CD1c-positive myeloid dendritic cell (primary cell): ENCODE measurements around the gene ITPKB.
"Not testable (repeated sequence)": the region's sequence is repeated elsewhere in the genome, so short reads cannot be mapped to it uniquely, and the experiment has no call there.

Experiments used
- DNase-seq: peaks from one replicate; pipeline ENCODE4 v3.0.0-alpha.2; 2016; ENCODE audit errors: extremely low spot score

Gene ITPKB

GRCh38 chr1:226625326-226625725 lies 113.8 kb downstream of the ITPKB start:
- no peak for DNase-seq

GRCh38 chr1:226624526-226624925 lies 114.6 kb downstream of the ITPKB start:
- DNase-seq = no peak

DNA sequence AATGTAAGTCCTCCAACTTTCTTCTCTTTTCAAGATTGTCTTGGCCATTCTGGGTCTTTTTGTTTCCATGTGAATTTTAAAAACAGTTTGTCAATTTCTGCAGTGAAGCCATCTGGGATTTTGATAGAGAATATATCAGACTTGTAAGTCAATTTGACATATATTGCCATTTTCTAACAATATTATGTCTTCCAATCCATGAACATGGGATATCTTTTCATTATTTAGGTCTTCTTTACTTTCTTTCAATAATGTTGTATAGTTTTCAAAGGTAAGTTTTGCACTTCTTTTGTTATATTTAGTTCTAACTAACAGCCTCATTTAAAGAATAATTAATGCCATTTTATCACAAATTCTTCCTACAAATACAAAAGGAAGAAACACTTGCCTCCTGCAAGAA lies 117.1 kb downstream of the ITPKB start:
- no peak for DNase-seq

- no peak for DNase-seq
These were observed 120.1 kb downstream of the ITPKB start for GRCh38 chr1:226619031-226619430.

DNA sequence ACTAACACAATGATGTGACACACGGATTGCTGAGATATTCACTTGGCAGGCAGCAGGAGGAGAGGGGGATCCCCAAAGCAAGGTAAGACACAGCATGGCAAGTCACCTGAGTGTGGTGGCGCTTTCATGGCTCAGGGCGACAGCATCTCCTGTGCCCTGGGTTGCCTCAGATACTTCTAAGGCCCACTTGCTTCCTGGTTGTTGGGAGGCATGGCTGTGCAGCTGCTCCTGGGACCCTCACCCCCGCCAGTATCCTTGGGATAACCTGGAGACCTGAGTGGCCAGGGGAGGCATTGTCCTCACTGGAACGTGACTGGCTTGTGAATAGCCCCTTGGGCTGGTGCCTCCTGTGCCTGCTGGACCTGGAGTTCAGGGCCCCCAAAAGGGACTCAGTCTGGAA lies 120.7 kb downstream of the ITPKB start:
- DNase-seq = no peak

DNA sequence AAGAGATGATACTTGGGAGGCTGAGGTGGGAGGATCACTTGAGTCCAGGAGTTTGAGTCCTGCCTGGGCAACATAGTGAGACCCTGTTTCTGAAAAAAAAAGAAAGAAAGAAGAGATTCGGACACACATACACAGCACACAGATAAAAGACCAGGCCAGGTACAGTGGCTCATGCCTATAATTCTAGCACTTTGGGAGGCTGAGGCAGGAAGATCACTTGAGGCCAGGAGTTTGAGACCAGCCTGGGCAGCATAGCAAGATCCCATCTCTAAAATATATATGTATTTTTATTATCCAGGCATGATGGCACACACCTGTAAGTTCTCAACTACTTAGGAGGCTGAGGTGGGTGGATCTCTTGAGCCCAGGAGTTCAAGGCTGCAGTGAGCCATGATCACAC lies 121.4 kb downstream of the ITPKB start:
- DNase-seq = not testable (repeated sequence)

- no peak for DNase-seq
These were observed 122.0 kb downstream of the ITPKB start for GRCh38 chr1:226617109-226617508.

DNA sequence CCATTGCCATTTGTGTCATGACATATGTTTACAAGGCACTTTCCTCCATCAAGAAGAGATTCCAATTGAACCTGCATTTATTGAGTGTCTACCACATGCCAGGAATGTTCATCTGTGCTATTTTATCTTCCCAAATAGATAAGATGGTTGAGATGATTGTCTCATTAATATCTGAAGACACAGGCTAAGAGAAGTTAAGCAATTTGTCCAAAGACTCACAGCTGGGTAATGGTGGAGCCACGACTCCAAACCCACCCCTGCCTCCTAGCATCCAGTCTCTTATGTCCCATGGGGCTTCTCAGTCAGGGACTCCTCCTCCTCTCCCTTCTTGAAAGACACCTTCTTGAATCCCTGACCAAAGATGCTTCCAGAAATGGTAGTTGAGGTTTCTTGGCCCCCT lies 122.4 kb downstream of the ITPKB start:
- DNase-seq = no peak

DNA sequence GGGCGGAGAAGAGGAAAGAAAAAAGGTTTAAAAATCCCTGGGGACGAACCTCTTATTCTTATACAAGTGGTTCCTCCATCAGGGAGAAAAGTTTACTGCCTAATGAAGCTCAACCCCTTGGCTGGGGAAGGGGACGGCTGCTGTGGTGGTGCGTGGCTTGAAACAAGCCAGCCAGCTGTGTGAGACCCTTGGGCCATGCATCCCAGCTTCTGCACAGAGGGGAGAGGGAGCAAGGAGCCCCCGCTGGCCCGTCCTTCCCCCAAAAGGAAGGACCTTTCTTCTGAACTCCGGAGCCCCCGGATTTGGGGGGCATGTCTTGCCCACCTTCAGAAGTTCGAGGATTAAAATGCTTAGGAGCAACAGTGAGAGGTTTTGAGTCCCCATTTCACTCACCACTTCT lies 123.2 kb downstream of the ITPKB start:
- DNase-seq = no peak

DNA sequence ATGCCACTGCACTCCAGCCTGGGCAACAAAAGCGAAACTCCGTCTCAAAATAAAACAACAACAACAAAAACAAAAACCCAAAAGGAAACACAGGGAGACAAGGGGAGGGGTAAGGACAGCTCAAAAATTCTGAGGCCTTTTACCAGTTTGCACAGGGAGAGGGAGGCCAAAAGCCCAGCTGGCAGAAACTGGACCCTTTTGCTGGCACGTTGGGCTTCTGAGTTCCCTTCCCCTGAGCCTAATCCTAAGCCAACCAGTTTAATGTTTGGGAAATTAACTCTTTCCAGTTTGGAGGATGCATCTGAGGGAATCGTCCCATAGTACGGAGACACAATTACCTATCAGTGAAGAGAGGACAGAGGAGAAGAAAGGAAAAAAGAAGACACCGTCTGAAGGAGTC lies 127.1 kb downstream of the ITPKB start:
- not testable (repeated sequence) for DNase-seq

DNA sequence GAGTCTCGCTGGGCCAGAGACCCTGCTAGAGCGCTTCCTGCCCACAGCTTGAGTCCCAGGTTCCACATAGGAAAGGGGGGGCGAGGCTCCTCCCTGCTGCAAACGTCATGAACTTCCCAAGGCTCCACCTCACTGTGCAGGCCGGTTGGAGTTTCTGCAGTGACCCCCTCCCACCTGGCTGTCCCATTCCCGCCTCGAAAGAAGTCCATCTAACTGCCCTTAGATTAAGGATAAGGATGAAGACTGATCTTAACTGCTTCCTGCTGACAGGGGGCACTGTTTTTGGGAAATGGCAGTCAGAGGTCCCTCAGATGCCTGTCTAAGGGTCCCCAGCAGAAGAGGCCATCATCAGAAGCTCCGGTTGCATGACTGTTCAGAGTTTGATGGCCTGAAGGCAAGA lies 127.8 kb downstream of the ITPKB start:
- DNase-seq = no peak

DNA sequence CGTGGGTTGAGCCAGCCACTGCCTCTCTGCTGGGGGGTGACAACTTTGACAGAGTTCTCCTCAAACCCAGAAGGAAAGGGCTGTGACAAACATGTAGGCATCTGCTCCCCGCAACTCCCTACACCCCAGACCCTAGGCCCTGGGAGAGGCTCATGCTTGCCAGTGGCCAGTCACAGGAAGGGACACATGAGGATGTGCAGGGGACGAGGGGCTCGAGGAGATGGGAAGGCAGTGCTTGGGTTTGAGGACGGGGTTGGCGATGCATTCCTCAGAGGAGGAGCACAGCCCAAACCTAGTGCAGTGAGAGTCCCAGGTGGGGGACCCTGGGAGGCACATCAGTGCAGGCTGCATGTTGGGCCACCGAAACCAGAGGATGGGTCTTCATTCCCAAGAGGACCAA lies 128.4 kb downstream of the ITPKB start:
- no peak for DNase-seq

- DNase-seq = no peak
These were observed 129.1 kb downstream of the ITPKB start for GRCh38 chr1:226609836-226610455.

DNA sequence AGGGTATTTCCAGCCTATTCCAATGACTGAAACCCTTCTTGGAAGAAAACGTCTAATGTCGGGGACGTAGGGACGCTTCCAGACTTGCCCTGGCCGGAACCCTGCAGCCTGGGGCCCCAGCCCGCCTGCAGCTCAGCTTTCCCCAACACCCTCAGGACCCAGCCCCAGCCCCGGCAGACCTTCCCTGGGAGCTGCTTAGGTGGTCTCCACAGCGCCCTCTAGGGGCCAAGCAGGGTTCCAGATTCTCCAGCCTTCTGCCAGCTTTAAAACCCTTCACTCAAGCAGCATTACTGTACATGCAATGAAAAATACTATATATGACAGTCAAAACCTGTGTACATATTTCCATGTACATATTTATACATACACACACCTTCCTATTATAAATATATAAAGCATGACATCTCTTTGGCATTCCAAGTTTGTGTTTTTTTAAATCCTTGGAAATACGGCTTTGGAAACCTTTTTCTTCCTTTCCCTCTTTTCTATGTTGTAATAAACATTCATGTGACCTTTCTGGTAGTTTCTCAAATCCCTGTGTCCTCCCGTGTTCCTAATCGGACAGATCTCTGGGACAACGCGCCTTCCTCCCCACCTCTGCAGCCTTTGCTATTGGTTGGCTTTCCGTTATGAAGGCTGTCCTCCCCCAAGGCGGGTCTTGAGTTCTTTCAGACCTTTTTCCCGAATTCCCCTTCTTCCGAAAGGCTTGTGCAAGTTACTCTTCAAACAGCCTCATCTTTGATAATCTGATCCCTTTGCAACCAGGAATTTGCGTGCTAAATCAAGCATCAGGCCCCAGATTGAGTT lies 130.2 kb downstream of the ITPKB start:
- peak; percentile 73 for DNase-seq

DNA sequence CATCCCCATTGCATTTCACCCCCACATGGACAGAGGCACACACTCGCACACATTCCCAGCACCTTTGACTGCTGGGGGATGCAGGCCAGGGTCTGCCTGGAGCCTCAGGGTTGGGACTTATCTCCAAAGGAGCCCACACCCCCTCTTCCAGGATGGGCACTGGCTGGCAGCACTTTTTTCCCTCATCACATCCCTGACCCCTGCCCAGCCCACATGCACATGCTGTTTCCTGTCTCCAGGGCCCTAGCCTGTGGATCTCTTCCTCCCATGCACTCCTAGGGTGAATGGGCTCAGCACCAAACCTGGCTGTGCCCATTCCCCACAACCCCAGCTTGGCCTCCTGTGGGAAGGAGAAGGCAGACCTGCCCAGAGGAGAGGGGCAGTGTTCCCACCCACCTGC lies 131.3 kb downstream of the ITPKB start:
- DNase-seq = no peak

DNA sequence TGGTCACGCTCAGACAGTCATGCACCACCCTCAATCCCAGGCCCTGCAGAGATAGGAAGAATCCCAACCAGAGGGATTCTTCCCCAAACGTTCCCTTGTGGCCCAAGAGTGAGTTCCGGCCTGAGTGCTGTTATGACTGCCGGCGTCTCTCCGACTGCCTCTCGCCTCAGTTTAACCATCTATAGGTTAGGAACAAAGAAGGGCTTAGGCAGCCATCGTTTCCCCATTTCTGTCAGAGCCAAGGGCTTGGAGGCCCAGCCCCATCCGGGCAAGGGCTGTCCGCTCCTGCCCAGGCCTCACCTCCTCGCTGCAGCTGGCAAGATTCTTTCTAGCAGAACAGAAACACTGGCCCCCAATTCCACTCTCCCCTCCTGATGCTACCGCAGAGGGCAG lies 131.8 kb downstream of the ITPKB start:
- DNase-seq = no peak

- no peak for DNase-seq
These were observed 132.5 kb downstream of the ITPKB start for GRCh38 chr1:226606311-226607267.

- no peak for DNase-seq
These were observed 133.6 kb downstream of the ITPKB start for GRCh38 chr1:226605318-226605950.

DNA sequence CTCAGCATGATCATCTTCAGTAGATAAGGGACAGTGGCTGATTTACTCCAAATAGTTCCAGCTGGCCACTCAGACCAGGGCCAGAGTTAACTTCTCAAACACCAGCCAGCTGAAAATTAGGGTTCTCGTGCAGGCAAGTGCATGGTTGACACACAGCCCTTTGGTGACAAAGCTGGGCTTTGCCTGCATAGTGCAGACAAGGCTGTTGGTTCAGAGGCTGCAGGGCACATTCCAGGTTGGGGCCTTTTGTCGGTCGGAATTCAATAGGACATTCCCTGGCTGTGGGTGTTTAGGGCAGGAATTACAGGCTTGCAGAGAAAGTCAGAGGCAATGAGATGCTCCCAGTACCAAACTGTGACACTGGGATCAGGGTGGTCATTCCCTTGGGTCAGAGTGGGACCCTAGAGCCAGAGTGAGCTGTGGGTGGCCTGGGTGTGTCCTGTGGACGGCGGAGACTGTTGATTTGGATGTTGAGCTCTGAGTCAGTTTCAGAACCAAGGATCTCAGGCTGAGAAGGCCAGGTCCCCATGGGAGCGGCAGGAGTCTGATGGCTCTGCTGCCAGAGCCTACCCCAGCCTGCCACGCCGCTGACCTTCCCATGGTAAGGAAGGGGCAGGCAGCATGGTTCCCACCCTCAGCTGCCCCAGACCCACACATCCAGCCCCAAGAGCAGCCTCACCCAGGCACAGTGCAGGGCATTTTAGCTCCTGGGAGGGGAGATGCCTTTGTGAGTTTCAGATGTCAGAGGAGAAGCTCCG lies 134.3 kb downstream of the ITPKB start:
- DNase-seq = no peak

DNA sequence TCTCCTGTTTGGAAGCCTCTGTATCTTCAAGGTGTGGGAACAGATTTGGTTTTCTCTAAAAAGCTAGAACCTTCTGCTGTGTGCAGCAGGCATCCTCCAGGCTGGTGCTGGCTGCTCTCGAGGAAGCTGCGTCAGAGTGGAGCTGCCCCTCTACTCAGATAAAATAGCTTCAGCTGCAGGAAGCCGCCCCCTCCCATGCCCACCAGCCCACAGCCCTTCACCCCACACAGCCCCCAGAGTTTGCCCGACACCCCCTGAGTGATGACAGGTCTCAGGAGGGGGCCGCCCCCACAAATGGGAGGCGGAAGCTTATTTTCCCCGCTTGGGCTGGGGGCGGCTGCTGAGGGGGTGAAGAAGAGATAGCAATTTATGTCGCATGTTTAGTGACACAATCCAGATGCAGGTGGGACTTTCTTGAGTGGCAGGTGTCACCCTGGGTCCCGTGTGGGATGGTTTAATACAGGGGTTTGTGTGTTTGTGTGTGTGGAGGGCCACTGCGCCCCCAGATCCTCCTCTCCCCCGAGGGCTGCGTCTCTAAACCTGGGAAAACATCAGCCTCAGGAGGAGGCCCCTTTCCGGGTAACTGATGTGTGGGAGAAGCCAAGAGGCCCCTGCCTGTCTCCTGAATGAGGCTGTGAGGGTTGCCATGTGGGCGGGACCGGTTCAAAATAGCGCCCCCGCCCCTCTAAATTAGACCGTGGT lies 135.1 kb downstream of the ITPKB start:
- no peak for DNase-seq
